Mesodermal cell (in vitro differentiated cells): ENCODE results near the gene GRAMD1B.
"Not testable (repeated sequence)": the region's sequence is repeated elsewhere in the genome, so short reads cannot be mapped to it uniquely, and the experiment has no call there.

Source experiments
- H3K27ac ChIP-seq: 2 replicates; pipeline ENCODE4 v1.7.0; 2013; ENCODE audit warnings: mild to moderate bottlenecking, low read depth, low read length, moderate library complexity; ENCODE audit not compliant: severe bottlenecking
- H3K36me3 ChIP-seq: 2 replicates; pipeline ENCODE4 v1.7.1; 2013; ENCODE audit warnings: mild to moderate bottlenecking, low read length, moderate library complexity; ENCODE audit not compliant: control insufficient read depth, insufficient read depth
- H3K4me1 ChIP-seq: one replicate; pipeline ENCODE4 v1.7.1; 2013; ENCODE audit warnings: mild to moderate bottlenecking, low read length; ENCODE audit not compliant: insufficient read depth, control insufficient read depth, poor library complexity, severe bottlenecking
- H3K4me3 ChIP-seq: 2 replicates; pipeline ENCODE4 v1.7.0; 2013; ENCODE audit warnings: low read length, control low read depth, mild to moderate bottlenecking; ENCODE audit not compliant: insufficient read depth, poor library complexity, severe bottlenecking; ENCODE audit errors: extremely low read depth
- H3K9me3 ChIP-seq: 2 replicates; pipeline ENCODE4 v1.7.1; 2013; ENCODE audit warnings: mild to moderate bottlenecking, low read length, moderate library complexity; ENCODE audit not compliant: control insufficient read depth
- WGBS, 2 experiments: methylation state at CpG; one replicate each; pipeline ENCODE4 v1.1.5; 2013; ENCODE audit warnings: missing lambda C conversion rate in 2 of 2; ENCODE audit not compliant: insufficient coverage in 2 of 2; 5-methylcytosine and 5-hydroxymethylcytosine counted together

The GRAMD1B gene

DNA sequence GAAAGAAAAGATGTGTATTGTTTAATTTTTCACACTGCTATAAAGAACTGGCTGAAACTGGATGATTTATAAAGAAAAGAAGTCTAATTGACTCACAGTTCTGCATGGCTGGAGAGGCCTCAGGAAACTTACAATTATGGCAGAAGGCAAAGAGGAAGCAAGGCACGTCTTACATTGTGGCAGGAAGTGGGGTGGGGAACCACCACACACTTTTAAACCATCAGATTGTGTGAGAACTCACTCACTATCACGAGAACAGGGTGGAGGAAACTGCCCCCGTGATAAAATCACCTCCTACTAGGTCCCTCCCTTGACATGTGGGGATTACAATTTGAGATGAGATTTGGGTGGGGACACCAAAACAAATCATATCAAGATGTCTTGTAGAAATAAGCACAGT is 229.9 kb downstream of the GRAMD1B start:
- not testable (repeated sequence) for H3K4me3 ChIP-seq, H3K4me1 ChIP-seq, H3K27ac ChIP-seq, H3K36me3 ChIP-seq, H3K9me3 ChIP-seq
- no CpG with 5 or more reads among the region's 3 CpGs for WGBS, 2 experiments

DNA sequence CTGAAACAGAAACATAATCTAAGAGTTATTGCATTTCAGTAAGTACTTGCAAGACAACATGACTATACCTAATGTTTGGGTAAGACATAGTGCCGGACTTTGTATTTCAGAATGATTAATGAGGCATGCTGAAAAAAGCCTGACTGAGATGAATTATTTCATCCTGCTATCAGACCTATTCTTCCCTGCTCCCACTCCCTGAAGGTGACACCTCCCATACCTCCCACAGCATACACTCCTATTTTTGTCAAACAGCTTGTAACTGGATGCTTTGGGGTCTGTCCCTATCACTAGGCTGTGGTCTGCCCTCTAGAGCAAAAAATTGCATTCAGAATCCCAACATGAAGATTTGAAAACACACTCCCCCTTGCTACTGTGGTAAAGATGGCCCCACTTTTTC is 235.2 kb downstream of the GRAMD1B start:
- Histone ChIP-seq H3K36me3 (no peaks in the 10 kb centered on the region), H3K9me3 (no peaks in the 10 kb centered on the region), H3K4me3 (no peak overlapping the region), H3K27ac (no peak overlapping the region), H3K4me1 (no peaks in the 10 kb centered on the region)
- WGBS, 2 experiments, result no CpG with 5 or more reads among the region's 1 CpG

DNA sequence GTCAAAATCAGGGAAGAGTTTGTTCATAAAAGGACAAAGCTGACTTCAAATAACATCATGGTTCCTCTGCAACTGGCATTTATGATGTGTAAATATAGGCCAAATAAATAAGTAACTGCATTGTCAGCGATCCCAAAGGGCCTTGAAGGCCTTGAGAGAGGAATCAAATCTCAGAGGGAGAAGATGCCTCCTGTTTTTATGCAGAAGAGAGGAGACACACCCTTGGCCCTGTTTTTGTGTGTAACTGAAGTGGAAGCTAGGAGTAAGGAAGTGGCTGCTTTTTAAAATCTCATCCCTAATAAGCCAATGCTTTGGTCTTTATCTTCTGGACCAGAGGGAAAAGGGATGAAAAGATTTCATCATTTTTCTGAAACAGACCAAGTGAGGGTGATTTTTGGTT is 240.0 kb downstream of the GRAMD1B start:
- Histone ChIP-seq H3K4me3 (no peak overlapping the region), H3K9me3 (no peaks in the 10 kb centered on the region), H3K27ac (no peak overlapping the region), H3K4me1 (no peaks in the 10 kb centered on the region), H3K36me3 (no peaks in the 10 kb centered on the region)
- 88 to 100% methylated on average over 1 of the region's 1 CpG for WGBS, 2 experiments

DNA sequence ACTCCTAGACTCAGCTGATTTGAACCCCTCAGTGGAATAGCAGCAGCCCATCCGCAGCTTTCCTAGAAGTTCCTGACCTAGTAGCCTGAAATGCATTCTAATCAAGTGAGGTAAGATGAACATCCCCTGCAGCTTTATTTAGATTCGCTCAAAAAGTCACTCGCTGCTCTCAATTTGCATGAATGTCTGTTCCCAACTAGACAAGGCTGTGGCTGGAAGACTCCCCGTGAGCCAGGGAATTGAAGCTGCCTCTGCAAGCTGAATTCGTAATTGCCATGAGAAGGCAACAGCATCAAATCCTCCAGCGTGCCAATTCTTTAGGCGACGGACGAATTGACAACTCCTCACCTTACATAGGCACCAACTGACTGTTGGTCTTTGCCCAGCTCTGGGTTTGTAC is 241.5 kb downstream of the GRAMD1B start:
- Histone ChIP-seq H3K27ac (no peak overlapping the region), H3K4me3 (no peak overlapping the region), H3K9me3 (no peaks in the 10 kb centered on the region), H3K36me3 (no peaks in the 10 kb centered on the region), H3K4me1 (no peaks in the 10 kb centered on the region)
- WGBS, 2 experiments, result 62 to 69% methylated on average over 8 to 9 of the region's 9 CpGs

DNA sequence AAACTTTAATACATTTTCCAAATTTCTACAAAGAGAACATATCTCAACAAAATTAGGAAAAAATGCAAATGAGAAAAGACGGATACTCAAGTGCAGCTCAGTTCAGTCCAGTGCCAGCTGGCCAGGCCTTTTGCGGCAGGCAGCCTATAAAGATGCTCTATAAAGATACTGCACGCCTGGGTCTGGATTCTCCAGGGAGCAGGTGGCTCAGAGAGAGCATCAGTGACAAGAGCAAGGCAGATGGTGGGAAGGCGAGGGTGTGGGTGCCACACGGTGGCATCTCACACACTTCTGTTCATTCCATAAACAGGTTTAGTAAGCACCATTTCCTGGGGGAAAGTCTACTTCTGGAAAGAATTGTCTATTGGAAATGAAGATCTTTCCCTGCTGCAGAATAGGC is 242.5 kb downstream of the GRAMD1B start:
- no peaks in the 10 kb centered on the region for H3K36me3 ChIP-seq
- no peak overlapping the region for H3K27ac ChIP-seq
- no peaks in the 10 kb centered on the region for H3K4me1 ChIP-seq
- no peak overlapping the region for H3K4me3 ChIP-seq
- no peaks in the 10 kb centered on the region for H3K9me3 ChIP-seq
- 85 to 93% methylated on average over 3 to 4 of the region's 5 CpGs for WGBS, 2 experiments

DNA sequence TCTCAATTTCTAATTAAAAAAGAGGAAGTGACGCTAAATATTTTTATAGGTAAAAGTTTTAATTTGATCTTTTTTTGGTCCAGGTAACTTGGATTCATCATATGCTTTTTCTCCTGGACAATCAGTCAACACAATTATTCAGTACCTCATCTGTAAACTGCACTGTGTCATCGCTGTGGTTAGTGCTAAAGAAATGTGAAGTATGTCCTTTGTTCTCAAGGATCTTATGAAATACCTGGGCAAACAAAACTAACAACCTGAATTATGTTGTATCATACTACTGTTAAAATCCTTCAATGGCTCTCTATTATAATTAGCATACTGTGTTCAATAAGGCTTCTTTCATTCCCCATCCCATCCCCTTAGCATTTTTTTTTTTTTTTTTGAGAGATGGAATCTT is 244.2 kb downstream of the GRAMD1B start:
- Histone ChIP-seq H3K27ac (no peak overlapping the region), H3K4me1 (no peaks in the 10 kb centered on the region), H3K36me3 (no peaks in the 10 kb centered on the region), H3K9me3 (no peaks in the 10 kb centered on the region), H3K4me3 (no peak overlapping the region)
- WGBS, 2 experiments, result no CpG with 5 or more reads among the region's 2 CpGs
